Tibial nerve (tissue), 4 donors: ENCODE data around the gene SPIRE2. TPM values are rescaled to one million over a fixed set of nuclear protein-coding genes. Genes with fewer than 3 reads are reported as not detected.

Source experiments
- DNase-seq, 2 donors: peaks; one replicate each; pipeline ENCODE4 v3.0.0-alpha.2; 2019; ENCODE audit warnings: low spot score in 2 of 2
- H3K27ac ChIP-seq, 4 donors: fragments of 200-600 bp; sonication (generic) in 3 of 4; one replicate each; pipeline ENCODE4 v1.5.1; 2017 to 2019; ENCODE audit warnings: mild to moderate bottlenecking in 1 of 4
- H3K27me3 ChIP-seq, 2 donors: fragments of 200-600 bp; sonication (generic) in 1 of 2; one replicate each; pipeline versions ENCODE4 v1.5.1 to v1.6.0; 2017 to 2019
- H3K36me3 ChIP-seq, 3 donors: fragments of 200-600 bp; sonication (generic); one replicate each; pipeline ENCODE4 v1.5.1; 2018 to 2019
- H3K4me1 ChIP-seq, 4 donors: fragments of 200-600 bp; sonication (generic) in 3 of 4; one replicate each; pipeline ENCODE4 v1.5.1; 2017 to 2019
- H3K4me3 ChIP-seq, 4 donors: fragments of 200-600 bp; sonication (generic) in 3 of 4; one replicate each; pipeline ENCODE4 v1.5.1; 2017 to 2019; ENCODE audit warnings: mild to moderate bottlenecking in 1 of 4, moderate library complexity in 1 of 4
- H3K9me3 ChIP-seq, 4 donors: fragments of 200-600 bp; sonication (generic) in 3 of 4; one replicate each; pipeline ENCODE4 v1.5.1; 2017 to 2019
- EP300 ChIP-seq, 2 donors: sonication (generic); formaldehyde crosslinking; IDR thresholded peaks; one replicate each; pipeline ENCODE4 v1.6.1; 2017; ENCODE audit warnings: antibody characterized with exemption in 2 of 2, mild to moderate bottlenecking in 1 of 2
- POLR2A ChIP-seq, 2 donors: fragments of 450-650 bp; IDR thresholded peaks; one replicate each; pipeline ENCODE4 v1.6.1; 2017; ENCODE audit warnings: antibody characterized with exemption in 2 of 2, mild to moderate bottlenecking in 2 of 2, moderate library complexity in 2 of 2
- WGBS, 2 donors: methylation state at CpG; one replicate each; pipeline ENCODE4 v1.1.5; 2018; 5-methylcytosine and 5-hydroxymethylcytosine counted together
- total RNA-seq, 4 donors: library from RNA; depleted of rRNA; stranded (reverse); fragments of >200 nt; gene quantifications; one replicate each; pipeline ENCODE4 v1.1.0, GENCODE V29; 2016
- TF ChIP-seq, protein P1 (sequence below), 5 experiments: fragments of 200-600 bp in 3 of 5; fragments of 450-650 bp in 2 of 5; sonication (generic) in 3 of 5; IDR thresholded peaks; one replicate each; pipeline ENCODE4 v1.5.1; 2016 to 2019; ENCODE audit warnings: antibody characterized with exemption in 5 of 5, mild to moderate bottlenecking in 3 of 5, moderate library complexity in 2 of 5

SPIRE2 gene
- total RNA-seq, 4 donors from 2014 or later: 1.1 to 7.2 (median 3.1) TPM; not detected in 1

DNA sequence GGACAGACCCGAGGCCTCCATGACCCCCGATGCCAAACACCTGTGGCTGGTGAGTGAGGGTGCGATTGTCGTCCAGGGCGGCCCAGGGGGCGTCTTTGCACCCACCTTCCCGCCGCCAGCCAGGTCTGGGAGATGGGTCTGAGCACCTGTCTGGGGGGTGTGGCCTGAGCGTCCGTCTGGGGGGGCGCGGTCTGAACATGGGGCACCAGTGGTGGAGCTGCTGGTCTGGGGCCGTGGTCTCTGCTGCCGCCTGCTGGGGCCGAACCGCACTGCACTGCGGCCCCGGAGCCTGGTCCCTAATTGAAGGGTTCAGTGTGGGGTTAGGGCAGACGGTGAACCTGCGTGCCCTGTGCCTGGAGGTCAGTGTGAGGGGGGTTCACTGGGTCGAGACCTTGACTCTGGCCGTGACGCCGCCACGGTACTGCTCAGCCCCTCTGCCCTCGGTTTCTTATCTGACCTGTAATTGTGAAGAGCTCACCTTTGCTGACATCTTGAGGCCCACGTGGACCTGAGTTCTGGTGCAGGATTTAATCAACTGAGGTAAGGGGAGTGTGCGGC lies 32.6 kb downstream of the SPIRE2 start:
- no peaks in the 10 kb centered on the region for H3K9me3 ChIP-seq
- peak; percentile 29 to 57 for DNase-seq
- TF ChIP-seq POLR2A (IDR thresholded peaks at IDR 0.05): no peak
- TF ChIP-seq, protein P1, sequence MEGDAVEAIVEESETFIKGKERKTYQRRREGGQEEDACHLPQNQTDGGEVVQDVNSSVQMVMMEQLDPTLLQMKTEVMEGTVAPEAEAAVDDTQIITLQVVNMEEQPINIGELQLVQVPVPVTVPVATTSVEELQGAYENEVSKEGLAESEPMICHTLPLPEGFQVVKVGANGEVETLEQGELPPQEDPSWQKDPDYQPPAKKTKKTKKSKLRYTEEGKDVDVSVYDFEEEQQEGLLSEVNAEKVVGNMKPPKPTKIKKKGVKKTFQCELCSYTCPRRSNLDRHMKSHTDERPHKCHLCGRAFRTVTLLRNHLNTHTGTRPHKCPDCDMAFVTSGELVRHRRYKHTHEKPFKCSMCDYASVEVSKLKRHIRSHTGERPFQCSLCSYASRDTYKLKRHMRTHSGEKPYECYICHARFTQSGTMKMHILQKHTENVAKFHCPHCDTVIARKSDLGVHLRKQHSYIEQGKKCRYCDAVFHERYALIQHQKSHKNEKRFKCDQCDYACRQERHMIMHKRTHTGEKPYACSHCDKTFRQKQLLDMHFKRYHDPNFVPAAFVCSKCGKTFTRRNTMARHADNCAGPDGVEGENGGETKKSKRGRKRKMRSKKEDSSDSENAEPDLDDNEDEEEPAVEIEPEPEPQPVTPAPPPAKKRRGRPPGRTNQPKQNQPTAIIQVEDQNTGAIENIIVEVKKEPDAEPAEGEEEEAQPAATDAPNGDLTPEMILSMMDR (IDR thresholded peaks at IDR 0.05): peak; percentile 93 to 97 (median 94)
- no peak overlapping the region for H3K27ac ChIP-seq
- no peaks in the 10 kb centered on the region for H3K27me3 ChIP-seq
- H3K4me3 ChIP-seq: no peak overlapping the region
- H3K36me3 ChIP-seq: no peaks in the 10 kb centered on the region
- peaks cover 0 to 17% (median 11%) of the 10 kb centered on the region in 4 donors for H3K4me1 ChIP-seq
- WGBS, 2 donors: 23 to 29% methylated on average over 22 to 28 of the region's 28 CpGs

DNA sequence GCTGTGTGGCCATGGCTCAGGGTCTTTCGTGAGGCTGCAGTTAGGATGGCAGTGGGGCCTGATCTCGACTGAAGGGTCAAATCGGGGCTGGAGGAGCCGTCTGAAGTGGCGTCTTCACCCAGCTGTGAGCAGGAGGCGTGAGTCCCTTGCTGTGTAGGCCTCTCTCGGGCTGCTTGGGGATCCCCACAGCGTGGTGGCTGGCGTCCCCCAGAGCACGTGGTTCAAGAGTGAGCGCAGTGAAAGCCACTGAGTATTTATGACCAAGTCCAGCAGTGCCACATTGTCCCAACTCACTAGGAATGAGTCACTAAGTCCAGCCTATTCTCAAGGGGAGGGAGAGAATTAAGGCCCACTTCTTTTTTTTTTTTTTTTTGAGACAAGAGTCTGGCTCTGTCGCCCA lies 33.4 kb downstream of the SPIRE2 start:
- peaks cover 0 to 17% (median 11%) of the 10 kb centered on the region in 4 donors for H3K4me1 ChIP-seq
- no peaks in the 10 kb centered on the region for H3K9me3 ChIP-seq
- H3K27me3 ChIP-seq: no peaks in the 10 kb centered on the region
- 91 to 93% methylated on average over 11 to 12 of the region's 12 CpGs for WGBS, 2 donors
- no peak for DNase-seq
- H3K4me3 ChIP-seq: no peak overlapping the region
- TF ChIP-seq POLR2A (IDR thresholded peaks at IDR 0.05) (no peak), EP300 (IDR thresholded peaks at IDR 0.05) (no peak)
- TF ChIP-seq, protein P1 (IDR thresholded peaks at IDR 0.05): no peak
- H3K27ac ChIP-seq: no peak overlapping the region
- H3K36me3 ChIP-seq: no peaks in the 10 kb centered on the region

DNA sequence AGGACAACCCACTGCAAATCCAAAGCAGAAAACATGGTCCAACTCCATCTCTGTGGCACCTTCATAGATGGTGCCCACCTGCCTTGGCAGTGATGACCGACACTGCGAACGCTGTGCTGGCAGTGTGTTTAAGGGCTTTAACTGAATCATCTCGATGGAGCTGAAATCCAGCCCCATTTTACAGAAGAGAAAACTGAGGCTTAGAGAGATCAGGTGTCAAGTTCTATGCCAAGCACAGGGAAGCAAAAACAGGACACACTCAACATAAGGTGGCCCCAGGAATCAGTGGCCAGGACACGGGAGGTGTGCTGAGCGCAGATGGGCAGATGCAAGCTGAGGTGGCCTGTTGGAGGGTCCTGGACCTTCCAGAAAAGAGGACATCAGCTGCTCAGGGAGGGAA lies 34.5 kb downstream of the SPIRE2 start:
- Histone ChIP-seq H3K27me3 (no peaks in the 10 kb centered on the region), H3K4me1 (peaks cover 0 to 17% (median 11%) of the 10 kb centered on the region in 4 donors), H3K4me3 (no peak overlapping the region), H3K9me3 (peaks cover 0 to 5% (median 0%) of the 10 kb centered on the region in 4 donors), H3K27ac (no peak overlapping the region), H3K36me3 (peaks cover 0 to under 1% (median 0%) of the 10 kb centered on the region in 3 donors)
- 90 to 99% methylated on average over 6 of the region's 6 CpGs for WGBS, 2 donors
- no peak for DNase-seq
- no peak for TF ChIP-seq EP300 (IDR thresholded peaks at IDR 0.05)
- TF ChIP-seq, protein P1 (IDR thresholded peaks at IDR 0.05): no peak
- TF ChIP-seq POLR2A (IDR thresholded peaks at IDR 0.05): no peak

DNA sequence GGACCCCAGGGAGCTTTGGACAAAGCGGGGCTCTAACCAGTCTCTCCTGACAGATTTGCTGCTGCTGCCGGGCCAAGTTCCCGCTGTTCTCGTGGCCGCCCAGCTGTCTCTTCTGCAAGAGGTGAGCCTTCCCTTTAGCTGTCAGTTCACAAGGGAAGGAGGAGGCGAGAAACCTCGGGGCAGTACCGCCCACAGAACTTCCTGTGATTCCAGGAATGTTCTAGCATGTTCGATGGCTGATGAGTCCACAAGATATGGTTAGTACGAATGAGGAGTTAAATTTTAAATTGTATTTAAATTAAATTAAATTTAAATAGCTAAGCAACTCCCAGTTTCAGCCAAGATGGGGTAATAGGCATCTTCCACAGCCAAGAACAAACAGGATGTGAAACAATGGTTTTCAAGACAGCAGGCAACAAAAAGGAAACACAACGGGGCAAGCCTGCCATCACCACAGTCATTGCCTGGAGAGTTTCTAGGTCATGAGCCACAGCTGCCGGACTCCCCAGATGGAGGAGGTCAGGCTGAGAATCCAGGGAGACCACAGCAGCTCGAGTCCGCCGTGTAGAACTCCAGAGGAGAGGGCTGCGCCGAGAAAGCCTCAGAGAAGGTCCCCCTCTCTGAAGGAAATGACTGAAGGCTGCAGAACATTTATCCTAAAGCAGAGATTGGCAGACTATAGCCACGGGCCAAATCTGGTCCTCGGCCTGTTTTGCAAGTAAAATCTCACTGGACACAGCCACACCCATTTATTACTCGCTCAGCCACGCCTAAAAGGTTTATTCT lies 35.7 kb downstream of the SPIRE2 start:
- peak overlapping the region in 3 of 4 donors; percentile 3 to 58 (median 53) for H3K27ac ChIP-seq
- TF ChIP-seq POLR2A (IDR thresholded peaks at IDR 0.05) (no peak), EP300 (IDR thresholded peaks at IDR 0.05) (no peak)
- TF ChIP-seq, protein P1 (IDR thresholded peaks at IDR 0.05): no peak
- H3K36me3 ChIP-seq: peaks cover 0 to 7% (median 0%) of the 10 kb centered on the region in 3 donors
- peaks cover 0 to 12% (median 0%) of the 10 kb centered on the region in 4 donors for H3K9me3 ChIP-seq
- no peaks in the 10 kb centered on the region for H3K27me3 ChIP-seq
- WGBS, 2 donors: 41 to 55% methylated on average over 21 of the region's 21 CpGs
- H3K4me1 ChIP-seq: peaks cover 0 to 17% (median 11%) of the 10 kb centered on the region in 4 donors
- DNase-seq: peak in 1 of 2 donors; percentile 29
- no peak overlapping the region for H3K4me3 ChIP-seq

DNA sequence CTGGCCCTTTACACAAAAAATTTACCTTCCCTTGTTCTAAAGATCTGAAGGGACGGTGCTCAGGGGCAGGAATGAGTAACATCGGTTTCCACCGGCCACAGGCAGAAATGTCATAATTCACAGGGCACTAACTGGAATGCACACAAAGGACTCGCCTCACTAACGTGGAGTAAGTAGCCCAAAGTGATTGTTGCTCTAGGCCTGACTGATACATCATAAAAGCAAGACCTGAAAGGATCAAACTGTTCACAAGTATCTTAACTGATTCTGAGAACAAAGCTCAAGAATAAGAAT lies 36.2 kb downstream of the SPIRE2 start:
- peak overlapping the region in 3 of 4 donors; percentile 3 to 53 (median 30) for H3K27ac ChIP-seq
- TF ChIP-seq, protein P1 (IDR thresholded peaks at IDR 0.05): no peak
- TF ChIP-seq EP300 (IDR thresholded peaks at IDR 0.05): no peak
- TF ChIP-seq POLR2A (IDR thresholded peaks at IDR 0.05): no peak
- no peak overlapping the region for H3K4me3 ChIP-seq
- WGBS, 2 donors: 50 to 57% methylated on average over 5 of the region's 5 CpGs
- peaks cover 0 to 17% (median 11%) of the 10 kb centered on the region in 4 donors for H3K4me1 ChIP-seq
- peaks cover 0 to 12% (median 0%) of the 10 kb centered on the region in 4 donors for H3K9me3 ChIP-seq
- H3K27me3 ChIP-seq: no peaks in the 10 kb centered on the region
- H3K36me3 ChIP-seq: peaks cover 0 to 11% (median 0%) of the 10 kb centered on the region in 3 donors
- DNase-seq: no peak
